ENCODE results near the gene NMRAL1.

NMRAL1 gene

DNA sequence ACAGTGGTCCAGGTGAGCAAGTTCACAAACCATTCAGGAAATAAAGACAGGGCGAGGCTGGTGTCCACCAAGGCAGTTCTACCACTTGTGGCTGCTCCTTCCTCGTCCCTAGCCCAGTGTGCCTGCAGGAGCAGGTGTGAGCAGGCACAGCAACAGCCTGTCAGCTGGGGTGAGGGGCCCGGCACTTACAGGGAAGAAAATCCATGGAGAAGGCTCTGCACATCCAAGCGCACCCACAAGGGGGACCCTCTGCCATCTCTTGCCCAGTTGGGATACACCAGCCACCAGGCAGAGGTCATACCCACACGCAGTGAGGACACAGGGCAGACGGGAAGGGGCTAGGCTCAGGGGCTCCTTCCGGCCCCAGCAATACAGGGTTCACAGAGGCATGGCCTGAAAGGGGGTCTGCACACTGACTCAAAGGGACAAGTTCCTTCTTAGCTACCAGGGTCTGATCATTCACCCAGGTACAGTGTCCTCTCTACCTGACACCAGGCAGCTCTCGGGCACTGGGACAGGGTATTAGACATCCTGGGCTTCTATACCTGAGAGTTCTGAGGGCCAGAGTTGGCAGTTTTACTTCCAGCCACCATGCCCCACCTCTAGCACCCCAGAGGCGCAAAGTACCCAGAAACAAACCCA lies 37.1 kb upstream of the NMRAL1 start:
- Mint-ChIP-seq H3K9me3 (no peaks in the 10 kb centered on the region), H3K27me3 (no peaks in the 10 kb centered on the region), H3K36me3 (ENCODE audit: insufficient read depth) (peaks cover 65% of the 10 kb centered on the region), H3K4me1 (ENCODE audit: low read depth in 2 of 2) (peaks cover 48 to 54% of the 10 kb centered on the region in 2 donors), H3K4me3 (peak overlapping the region in 1 of 2 donors; percentile 43), H3K27ac (peak overlapping the region; percentile 94 to 97)
- ATAC-seq (replicated peaks): no peak
- no peak for DNase-seq

DNA sequence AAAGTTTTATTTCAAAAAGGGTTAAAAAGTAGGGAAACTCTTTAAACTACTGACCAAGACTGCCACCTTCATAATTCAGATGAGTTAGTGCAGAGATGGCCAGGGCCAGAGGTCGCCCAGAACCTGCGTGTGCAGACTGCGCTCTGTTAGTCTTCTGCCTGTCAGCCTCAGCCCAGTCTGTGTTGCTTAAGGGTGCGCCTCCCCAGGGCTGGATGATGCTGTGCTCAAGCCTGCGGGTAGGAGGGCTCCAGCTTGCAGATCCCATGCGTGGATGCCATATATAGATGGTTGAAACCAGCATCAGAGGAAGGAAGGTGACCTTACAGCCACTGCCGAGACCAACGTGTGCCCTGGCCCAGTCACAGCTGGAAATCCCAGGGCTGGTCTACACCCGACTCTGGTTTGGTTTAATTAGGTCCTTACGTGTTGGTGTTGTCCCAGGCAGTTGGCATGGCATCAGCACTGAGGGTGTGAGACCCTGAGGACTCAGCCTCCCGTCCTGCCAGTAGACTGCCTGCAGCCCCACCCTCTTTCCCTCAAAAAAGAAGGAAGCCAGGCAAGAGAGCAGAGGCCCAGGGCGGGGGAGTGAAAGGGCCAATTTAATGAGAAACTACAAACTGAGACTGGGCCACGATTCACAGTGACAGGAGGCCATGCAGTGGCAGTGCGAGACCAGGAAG lies 36.5 kb upstream of the NMRAL1 start:
- peak overlapping the region; percentile 94 to 97 for H3K27ac Mint-ChIP-seq
- no peaks in the 10 kb centered on the region for H3K27me3 Mint-ChIP-seq
- peaks cover 53 to 59% of the 10 kb centered on the region in 2 donors for H3K4me1 Mint-ChIP-seq (ENCODE audit: low read depth in 2 of 2)
- H3K9me3 Mint-ChIP-seq: no peaks in the 10 kb centered on the region
- ATAC-seq (replicated peaks) (no peak), DNase-seq (no peak)
- peaks cover 69% of the 10 kb centered on the region for H3K36me3 Mint-ChIP-seq (ENCODE audit: insufficient read depth)
- H3K4me3 Mint-ChIP-seq: peak overlapping the region in 1 of 2 donors; percentile 43

DNA sequence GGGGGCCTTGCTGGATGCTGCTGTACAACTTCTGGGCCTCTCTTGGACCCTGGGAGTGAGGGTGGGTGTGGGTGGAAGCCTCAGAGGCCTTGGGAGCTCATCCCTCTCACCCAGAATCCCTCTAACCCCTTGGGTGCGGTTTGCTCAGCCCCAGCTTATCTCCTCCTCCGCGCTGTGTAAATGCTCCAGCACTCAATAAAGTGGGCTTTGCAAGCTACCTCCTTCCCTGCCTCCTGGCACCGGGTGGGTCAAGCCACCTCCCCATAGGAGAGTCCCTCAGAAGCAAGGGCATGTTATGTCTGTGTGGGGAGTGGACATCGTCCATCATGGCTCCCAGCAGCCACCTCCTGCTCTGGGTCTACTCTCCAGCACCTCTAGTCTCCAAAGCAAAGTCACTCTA lies 35.7 kb upstream of the NMRAL1 start:
- DNase-seq (no peak), ATAC-seq (replicated peaks) (no peak)
- peaks cover 70% of the 10 kb centered on the region for H3K36me3 Mint-ChIP-seq (ENCODE audit: insufficient read depth)
- no peaks in the 10 kb centered on the region for H3K9me3 Mint-ChIP-seq
- peak overlapping the region; percentile 62 to 97 for H3K27ac Mint-ChIP-seq
- H3K4me3 Mint-ChIP-seq: no peak overlapping the region
- H3K27me3 Mint-ChIP-seq: no peaks in the 10 kb centered on the region
- peaks cover 53 to 57% of the 10 kb centered on the region in 2 donors for H3K4me1 Mint-ChIP-seq (ENCODE audit: low read depth in 2 of 2)

DNA sequence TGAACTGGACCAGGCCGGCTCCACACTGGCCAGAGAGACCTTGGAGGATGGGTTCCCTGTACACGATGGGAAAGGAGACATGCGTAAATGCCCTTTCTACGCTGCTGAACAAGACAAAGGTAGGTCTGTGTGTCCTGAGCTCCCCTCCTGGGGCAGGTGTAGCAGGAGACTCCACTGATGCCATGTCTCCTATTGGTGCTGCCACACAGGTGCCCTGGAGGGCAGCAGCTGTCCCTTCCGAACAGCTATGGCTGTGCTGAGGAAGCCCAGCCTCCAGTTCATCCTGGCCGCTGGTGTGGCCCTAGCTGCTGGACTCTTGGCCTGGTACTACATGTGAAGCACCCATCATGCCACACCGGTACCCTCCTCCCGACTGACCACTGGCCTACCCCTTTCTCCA lies 35.0 kb upstream of the NMRAL1 start:
- DNase-seq (no peak), ATAC-seq (replicated peaks) (no peak)
- Mint-ChIP-seq H3K36me3 (ENCODE audit: insufficient read depth) (peaks cover 65% of the 10 kb centered on the region), H3K27ac (peak overlapping the region; percentile 62 to 97), H3K4me1 (ENCODE audit: low read depth in 2 of 2) (peaks cover 53 to 55% of the 10 kb centered on the region in 2 donors), H3K4me3 (no peak overlapping the region), H3K9me3 (no peaks in the 10 kb centered on the region), H3K27me3 (no peaks in the 10 kb centered on the region)

DNA sequence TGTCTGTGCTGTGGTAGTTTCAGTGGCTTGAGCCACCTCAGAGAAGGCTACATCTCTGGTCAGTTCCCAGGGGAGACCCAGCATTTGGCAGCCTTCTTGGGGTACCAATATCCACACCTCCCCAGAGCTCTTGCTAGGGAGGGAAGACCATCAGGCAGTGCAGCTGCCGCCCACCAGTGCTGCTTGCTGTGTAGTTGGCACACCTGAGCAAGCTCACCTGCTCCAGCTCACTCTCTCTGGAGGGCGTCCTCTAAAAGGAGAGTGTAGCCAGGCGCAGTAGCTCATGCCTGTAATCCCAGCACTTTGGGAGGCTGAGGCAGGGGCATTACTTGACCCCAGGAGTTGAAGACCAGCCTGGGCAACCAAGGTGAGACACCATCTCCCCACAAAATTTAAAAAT lies 34.4 kb upstream of the NMRAL1 start:
- no peak for ATAC-seq (replicated peaks)

DNA sequence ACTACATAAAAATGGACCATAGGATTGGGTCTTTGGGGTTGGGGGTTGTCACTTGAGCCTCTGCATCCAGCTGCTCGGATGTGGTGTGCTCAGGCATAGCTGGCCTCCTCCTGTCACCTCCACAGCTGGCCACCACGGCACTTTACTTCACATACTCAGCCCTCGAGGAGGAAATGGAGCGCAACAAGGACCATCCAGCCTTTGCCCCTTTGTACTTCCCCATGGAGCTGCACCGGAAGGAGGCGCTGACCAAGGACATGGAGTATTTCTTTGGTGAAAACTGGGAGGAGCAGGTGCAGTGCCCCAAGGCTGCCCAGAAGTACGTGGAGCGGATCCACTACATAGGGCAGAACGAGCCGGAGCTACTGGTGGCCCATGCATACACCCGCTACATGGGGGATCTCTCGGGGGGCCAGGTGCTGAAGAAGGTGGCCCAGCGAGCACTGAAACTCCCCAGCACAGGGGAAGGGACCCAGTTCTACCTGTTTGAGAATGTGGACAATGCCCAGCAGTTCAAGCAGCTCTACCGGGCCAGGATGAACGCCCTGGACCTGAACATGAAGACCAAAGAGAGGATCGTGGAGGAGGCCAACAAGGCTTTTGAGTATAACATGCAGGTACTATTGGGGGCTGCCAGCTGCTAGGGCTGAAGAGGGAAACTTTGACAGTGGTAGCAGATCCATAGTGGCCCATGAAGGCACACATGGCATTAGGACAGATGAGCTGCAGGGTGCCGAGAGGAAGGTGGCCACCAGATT lies 33.3 kb upstream of the NMRAL1 start:
- ATAC-seq (replicated peaks) (no peak), DNase-seq (no peak)
- Mint-ChIP-seq H3K4me3 (no peak overlapping the region), H3K4me1 (ENCODE audit: low read depth in 2 of 2) (peaks cover 54 to 58% of the 10 kb centered on the region in 2 donors), H3K27me3 (no peaks in the 10 kb centered on the region), H3K36me3 (ENCODE audit: insufficient read depth) (peaks cover 58% of the 10 kb centered on the region), H3K27ac (peak overlapping the region; percentile 62 to 97), H3K9me3 (no peaks in the 10 kb centered on the region)

More for the DNA sequence above, 34.4 kb upstream of the NMRAL1 start:
- no peak overlapping the region for H3K4me3 Mint-ChIP-seq
- peak overlapping the region; percentile 62 to 97 for H3K27ac Mint-ChIP-seq
- H3K36me3 Mint-ChIP-seq (ENCODE audit: insufficient read depth): peaks cover 65% of the 10 kb centered on the region
- H3K27me3 Mint-ChIP-seq: no peaks in the 10 kb centered on the region
- H3K9me3 Mint-ChIP-seq: no peaks in the 10 kb centered on the region
- peaks cover 53 to 55% of the 10 kb centered on the region in 2 donors for H3K4me1 Mint-ChIP-seq (ENCODE audit: low read depth in 2 of 2)
- DNase-seq: no peak

DNA sequence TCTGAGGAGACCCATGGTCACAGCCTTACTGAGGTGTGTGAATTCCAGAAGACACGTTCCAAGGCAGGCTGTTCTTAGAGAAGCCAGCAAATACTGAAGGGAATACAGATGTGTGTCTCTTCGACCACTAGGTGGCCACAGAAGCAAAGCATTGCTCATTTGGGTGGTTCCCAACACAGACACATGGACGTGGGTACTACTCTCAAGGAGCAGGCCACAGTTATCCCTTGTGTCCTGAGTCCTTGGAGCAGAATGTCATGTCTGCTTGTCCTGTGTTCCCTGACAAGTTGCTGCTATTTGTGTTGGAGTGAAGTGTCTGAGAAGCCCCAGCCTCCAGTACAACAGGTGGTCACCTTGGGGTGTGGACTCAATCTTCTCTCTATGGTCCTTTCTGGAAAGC lies 32.0 kb upstream of the NMRAL1 start:
- DNase-seq: peak; percentile 48 to 57 (median 56)
- H3K4me1 Mint-ChIP-seq (ENCODE audit: low read depth in 2 of 2): peaks cover 53 to 61% of the 10 kb centered on the region in 2 donors

DNA sequence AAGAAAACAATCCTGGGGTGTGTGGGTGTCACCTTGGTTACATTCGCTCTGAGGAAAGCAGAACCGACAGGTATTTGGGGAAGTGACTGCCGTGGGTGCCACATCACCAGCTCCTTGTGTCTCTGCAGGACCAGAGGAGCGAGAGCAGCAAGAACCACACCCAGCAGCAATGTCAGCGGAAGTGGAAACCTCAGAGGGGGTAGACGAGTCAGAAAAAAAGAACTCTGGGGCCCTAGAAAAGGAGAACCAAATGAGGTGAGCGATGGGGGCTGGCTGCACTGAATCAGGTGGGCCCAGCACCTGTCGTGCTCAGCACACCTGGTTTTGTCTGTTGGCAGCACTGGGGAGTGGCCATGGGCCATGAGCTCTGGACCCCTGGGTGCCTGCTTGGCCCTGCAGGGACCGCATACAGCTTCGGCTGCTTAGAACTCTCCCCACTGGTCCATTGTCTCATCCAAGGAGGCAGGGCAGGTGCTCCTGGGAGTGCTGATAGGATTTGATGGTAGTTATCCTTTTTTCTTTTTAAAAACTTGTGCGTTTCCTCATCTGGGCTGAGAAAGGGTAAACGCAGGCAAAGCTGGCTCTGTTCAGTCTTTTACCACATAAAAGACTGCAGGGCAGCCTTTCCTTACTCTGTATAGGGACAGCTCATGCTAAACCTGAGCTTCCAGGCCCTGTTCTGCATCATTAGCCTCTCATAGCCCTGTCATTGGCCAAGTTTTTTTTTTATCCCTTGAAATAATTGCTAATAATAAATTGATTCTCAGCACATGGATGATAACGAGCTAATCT lies 31.1 kb upstream of the NMRAL1 start:
- H3K4me1 Mint-ChIP-seq (ENCODE audit: low read depth in 2 of 2): peaks cover 53 to 64% of the 10 kb centered on the region in 2 donors
- peaks cover 41% of the 10 kb centered on the region for H3K36me3 Mint-ChIP-seq (ENCODE audit: insufficient read depth)

More for the DNA sequence above, 32.0 kb upstream of the NMRAL1 start:
- peak overlapping the region; percentile 78 to 83 for H3K4me3 Mint-ChIP-seq
- peak; percentile 54 for ATAC-seq (replicated peaks)
- peak overlapping the region; percentile 96 to 97 for H3K27ac Mint-ChIP-seq
- no peaks in the 10 kb centered on the region for H3K27me3 Mint-ChIP-seq
- H3K36me3 Mint-ChIP-seq (ENCODE audit: insufficient read depth): peaks cover 50% of the 10 kb centered on the region
- H3K9me3 Mint-ChIP-seq: no peaks in the 10 kb centered on the region

DNA sequence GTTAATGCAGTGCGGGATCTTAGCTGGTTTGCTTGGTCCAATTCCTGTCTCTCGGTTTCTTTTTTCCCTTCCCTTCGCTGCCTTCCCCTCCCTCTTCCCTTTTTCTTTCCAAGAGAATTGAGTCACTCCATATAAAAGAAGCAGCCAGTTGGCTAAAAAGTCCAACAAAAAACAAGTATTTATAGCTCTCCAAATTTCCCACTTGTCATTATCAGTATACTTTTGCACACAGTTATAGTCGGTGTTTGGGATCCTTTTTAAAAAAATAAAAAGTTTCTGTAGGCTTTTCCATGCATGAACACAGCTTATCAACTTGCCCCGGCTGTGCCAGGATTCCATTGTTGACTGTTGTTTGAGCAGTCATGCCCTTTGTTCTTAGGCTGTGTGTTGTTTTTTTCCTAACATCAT lies 26.6 kb upstream of the NMRAL1 start:
- Mint-ChIP-seq H3K9me3 (no peaks in the 10 kb centered on the region), H3K27me3 (no peaks in the 10 kb centered on the region), H3K36me3 (ENCODE audit: insufficient read depth) (peaks cover 14% of the 10 kb centered on the region), H3K27ac (peak overlapping the region; percentile 68 to 73), H3K4me3 (peak overlapping the region in 1 of 2 donors; percentile 31), H3K4me1 (ENCODE audit: low read depth in 2 of 2) (peaks cover 50 to 81% of the 10 kb centered on the region in 2 donors)
- DNase-seq (no peak), ATAC-seq (replicated peaks) (no peak)

More for the DNA sequence above, 31.1 kb upstream of the NMRAL1 start:
- DNase-seq (peak; percentile 64 to 70 (median 64)), ATAC-seq (replicated peaks) (peak; percentile 92)
- H3K27ac Mint-ChIP-seq: peak overlapping the region; percentile 96 to 97
- no peaks in the 10 kb centered on the region for H3K27me3 Mint-ChIP-seq
- no peaks in the 10 kb centered on the region for H3K9me3 Mint-ChIP-seq
- H3K4me3 Mint-ChIP-seq: peak overlapping the region; percentile 78 to 83

DNA sequence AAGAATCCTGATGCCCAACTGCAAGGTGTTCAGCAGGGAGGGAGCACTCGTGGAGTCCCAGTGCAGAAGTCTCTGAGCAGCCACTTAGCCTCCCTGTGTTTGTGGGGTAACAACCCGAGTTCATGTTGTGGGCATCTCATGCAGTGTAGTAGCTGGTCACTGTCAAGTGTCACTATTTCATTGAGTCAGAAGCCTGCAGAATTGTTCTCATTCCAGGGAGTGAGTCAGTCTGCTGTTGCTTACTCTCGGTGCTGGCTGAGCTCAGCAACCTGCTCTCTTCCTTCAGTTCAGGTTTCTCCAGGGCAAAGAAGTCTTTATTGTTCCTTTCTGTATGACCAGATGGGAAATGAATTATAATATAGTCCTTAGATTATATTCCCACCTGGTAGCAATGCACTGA lies 25.8 kb upstream of the NMRAL1 start:
- no peak for ATAC-seq (replicated peaks)
- Mint-ChIP-seq H3K36me3 (ENCODE audit: insufficient read depth) (peaks cover 10% of the 10 kb centered on the region), H3K4me3 (no peak overlapping the region), H3K27ac (peak overlapping the region; percentile 12 to 68), H3K27me3 (no peaks in the 10 kb centered on the region), H3K9me3 (no peaks in the 10 kb centered on the region), H3K4me1 (ENCODE audit: low read depth in 2 of 2) (peaks cover 51 to 81% of the 10 kb centered on the region in 2 donors)
- DNase-seq: no peak

DNA sequence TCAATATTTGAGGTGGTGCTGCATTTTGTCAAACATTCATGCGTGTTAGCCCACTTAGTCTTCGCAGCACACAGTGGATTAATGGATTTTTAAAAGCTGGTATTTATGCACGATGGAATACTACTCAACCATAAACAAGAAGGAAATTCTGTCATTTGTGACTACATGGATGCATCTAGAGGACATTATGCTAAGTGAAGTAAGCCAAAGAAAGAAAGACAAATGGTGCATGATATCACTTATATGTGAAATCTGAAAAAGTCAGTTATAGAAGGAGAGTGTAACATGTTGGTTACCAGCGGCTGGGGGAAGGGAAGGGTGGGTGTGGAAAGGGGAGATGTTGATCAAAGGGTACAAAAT lies 24.8 kb upstream of the NMRAL1 start:
- DNase-seq: no peak
- H3K4me3 Mint-ChIP-seq: no peak overlapping the region
- no peaks in the 10 kb centered on the region for H3K27me3 Mint-ChIP-seq
- ATAC-seq (replicated peaks): no peak
- H3K36me3 Mint-ChIP-seq (ENCODE audit: insufficient read depth): peaks cover 10% of the 10 kb centered on the region
- H3K4me1 Mint-ChIP-seq (ENCODE audit: low read depth in 2 of 2): peaks cover 50 to 79% of the 10 kb centered on the region in 2 donors
- no peaks in the 10 kb centered on the region for H3K9me3 Mint-ChIP-seq
- H3K27ac Mint-ChIP-seq: peak overlapping the region; percentile 12 to 68

DNA sequence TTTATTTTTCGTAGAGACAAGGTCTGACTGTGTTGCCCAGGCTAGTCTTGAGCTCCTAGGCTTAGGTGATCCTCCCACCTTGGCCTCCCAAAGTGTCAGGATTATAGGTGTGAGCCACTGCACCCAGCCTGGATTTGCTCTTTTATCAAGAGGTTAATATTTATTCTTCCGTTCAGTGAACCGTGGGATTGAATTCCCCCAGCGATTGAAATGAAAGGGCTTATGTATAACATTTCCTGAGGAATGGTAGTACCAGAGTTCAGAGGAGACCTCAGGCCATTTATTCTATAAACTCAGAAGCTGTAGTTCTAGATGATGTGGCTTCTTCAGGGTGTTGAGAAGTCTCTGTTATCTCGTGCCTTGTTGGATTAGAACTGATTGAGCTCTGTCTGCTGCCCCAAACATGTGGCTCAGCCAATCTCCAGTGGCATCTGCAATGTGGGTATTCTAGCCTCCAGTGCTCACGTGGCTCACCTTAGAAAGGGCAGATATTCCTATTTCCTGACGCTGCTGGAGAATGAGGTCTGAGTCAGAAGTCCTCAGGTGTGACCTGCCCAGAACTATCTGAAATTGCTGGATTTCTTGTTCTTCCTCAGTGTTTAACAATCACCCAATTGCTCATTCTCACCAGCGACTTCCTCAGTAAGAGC lies 24.2 kb upstream of the NMRAL1 start:
- Mint-ChIP-seq H3K27ac (peak overlapping the region; percentile 12 to 59), H3K9me3 (no peaks in the 10 kb centered on the region), H3K4me3 (no peak overlapping the region), H3K36me3 (ENCODE audit: insufficient read depth) (peaks cover 10% of the 10 kb centered on the region), H3K4me1 (ENCODE audit: low read depth in 2 of 2) (peaks cover 46 to 81% of the 10 kb centered on the region in 2 donors), H3K27me3 (no peaks in the 10 kb centered on the region)
- no peak for ATAC-seq (replicated peaks)
- no peak for DNase-seq

Data from effector memory CD8-positive, alpha-beta T cell (primary cell).